HG02973 (cell line): ENCODE measurements around the gene FAIM2.

ENCODE experiments used
- ATAC-seq: cut with Tn5 transposase; IDR thresholded peaks from one replicate; pipeline ENCODE4 v1.9.1; 2021; ENCODE audit warnings: moderate library complexity; ENCODE audit not compliant: unreplicated experiment

The FAIM2 gene

GRCh38 chr12:49827401-49828099 lies 76.2 kb downstream of the FAIM2 start:
- ATAC-seq = no peak

- ATAC-seq = no peak
Measured at GRCh38 chr12:49827051-49827400, 76.7 kb downstream of the FAIM2 start.

GRCh38 chr12:49825971-49826421 lies 77.7 kb downstream of the FAIM2 start:
- no peak for ATAC-seq

- ATAC-seq = no peak
Measured at GRCh38 chr12:49825360-49825970, 78.2 kb downstream of the FAIM2 start.

- no peak for ATAC-seq
Measured at GRCh38 chr12:49824895-49825294, 78.8 kb downstream of the FAIM2 start.

- ATAC-seq = no peak
Measured at GRCh38 chr12:49824416-49824815, 79.3 kb downstream of the FAIM2 start.

GRCh38 chr12:49823951-49824350 lies 79.7 kb downstream of the FAIM2 start:
- ATAC-seq = no peak

- ATAC-seq = no peak
Measured at GRCh38 chr12:49823350-49823749, 80.3 kb downstream of the FAIM2 start.

- ATAC-seq = no peak
Measured at GRCh38 chr12:49821373-49822287, 82.1 kb downstream of the FAIM2 start.

- no peak for ATAC-seq
Measured at GRCh38 chr12:49819786-49820185, 83.9 kb downstream of the FAIM2 start.

- ATAC-seq = no peak
Measured at GRCh38 chr12:49818241-49818895, 85.3 kb downstream of the FAIM2 start.
